GM21390 (cell line): Measurements from ENCODE around the gene RITA1.
A peak's percentile ranks its signal among the peaks of the same experiment; 100 is the strongest.

Experiments
- ATAC-seq: cut with Tn5 transposase; IDR thresholded peaks from one replicate; pipeline ENCODE4 v1.9.1; 2021; ENCODE audit not compliant: unreplicated experiment

Gene RITA1

DNA sequence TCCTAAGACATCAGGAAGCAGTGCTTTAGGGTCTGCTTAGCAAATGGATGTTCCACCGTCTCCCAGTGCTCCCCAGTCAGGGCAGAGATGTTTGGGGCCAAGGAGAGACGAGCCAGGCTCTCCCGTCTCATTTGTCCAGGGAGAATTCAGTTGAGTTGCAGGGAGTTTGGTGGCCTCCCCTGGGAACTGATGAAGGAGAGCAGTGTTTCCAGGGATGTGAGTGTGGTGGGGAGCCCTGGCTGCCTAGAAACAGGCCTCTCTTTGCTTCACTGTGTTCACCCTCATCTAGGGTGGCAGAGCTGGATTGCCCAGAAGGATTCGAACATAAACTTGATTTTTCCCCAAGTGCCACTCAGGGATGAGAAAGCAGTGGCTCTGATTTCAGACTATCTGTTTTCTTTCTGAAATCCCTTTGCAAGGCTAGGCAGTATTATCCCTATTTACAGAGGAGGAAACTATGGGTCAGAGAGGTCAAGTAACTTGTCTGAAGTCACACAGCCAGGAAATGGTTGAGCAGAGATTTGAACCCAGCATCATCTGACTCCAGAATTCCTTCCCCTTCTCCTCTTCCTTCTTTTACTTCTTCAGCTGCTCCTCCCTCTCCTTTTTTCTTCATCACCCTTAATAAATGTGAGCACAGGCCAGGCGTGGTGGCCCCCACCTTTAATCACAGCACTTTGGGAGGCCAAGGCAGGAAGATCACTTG, 42.3 kb downstream of the RITA1 start:
- ATAC-seq = no peak

DNA sequence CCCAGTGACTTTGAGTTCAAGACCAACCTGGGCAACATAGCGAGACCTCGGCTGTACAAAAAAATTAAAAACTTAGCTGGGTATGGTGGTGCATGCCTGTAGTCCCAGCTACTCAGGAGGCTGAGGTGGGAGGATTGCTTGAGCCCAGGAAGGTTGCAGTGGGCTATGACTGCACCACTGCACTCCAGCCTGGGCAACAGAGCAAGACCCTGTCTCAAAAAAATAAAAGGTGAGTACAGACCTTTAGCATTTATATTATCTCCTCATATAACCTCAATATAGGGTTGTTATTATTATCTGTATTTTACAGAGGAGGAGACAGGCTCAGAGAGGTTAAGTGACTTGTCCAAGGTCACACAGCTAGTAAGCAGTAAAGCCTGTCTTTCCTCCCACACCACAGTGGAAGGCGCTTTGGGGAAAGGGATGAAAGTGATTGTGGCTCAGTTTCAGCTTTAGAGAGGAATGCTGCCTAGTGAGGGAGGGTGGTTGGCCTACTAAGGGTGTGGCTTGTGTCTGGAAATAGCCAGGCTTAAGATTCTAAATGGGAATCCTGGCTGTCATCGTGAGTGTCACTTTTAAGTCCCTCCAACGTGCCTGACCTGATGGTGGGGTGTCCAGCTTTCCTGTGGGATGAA, 43.0 kb downstream of the RITA1 start:
- ATAC-seq = no peak

DNA sequence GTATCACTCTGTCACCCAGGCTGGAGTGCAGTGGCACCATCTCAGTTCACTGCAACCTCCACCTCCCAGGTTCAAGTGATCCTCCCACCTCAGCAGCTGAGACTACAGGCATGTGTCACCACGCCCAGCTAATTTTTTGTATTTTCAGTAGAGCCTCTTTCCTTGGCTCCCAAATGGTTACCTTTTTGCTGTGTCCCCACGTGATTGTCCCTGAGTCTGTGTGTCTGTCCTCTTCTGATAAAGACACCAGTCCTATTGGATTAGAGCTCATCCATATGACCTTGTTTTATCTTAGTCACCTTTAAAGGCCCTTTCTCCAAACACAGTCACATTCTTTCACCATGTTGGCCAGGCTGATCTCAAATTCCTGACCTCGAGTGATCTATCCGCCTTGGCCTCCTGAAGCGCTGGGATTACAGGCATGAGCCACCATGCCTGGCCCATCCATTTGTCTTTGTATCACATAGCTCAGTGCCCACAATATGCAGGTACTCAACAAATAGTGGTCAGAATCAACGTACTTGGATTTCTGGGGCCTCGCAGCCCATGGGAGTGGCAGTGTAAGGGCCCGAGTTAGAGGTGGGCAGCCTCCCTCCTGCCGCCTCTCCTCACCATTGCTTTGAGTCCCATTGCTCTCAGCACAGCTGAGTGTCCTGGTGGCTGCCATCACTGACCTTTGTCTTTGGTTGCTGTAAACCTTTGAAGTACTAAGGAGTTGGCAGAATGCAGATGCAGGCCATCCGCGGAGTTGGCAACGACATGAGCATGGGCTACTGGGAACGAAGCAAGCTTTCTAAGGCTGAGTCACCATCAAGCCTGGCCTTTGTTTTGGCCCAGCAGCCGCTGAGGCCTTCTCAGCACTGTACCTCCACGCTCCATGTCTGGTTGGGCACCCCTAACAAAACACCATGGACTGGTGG, 45.1 kb downstream of the RITA1 start:
- ATAC-seq = peak; percentile 5

DNA sequence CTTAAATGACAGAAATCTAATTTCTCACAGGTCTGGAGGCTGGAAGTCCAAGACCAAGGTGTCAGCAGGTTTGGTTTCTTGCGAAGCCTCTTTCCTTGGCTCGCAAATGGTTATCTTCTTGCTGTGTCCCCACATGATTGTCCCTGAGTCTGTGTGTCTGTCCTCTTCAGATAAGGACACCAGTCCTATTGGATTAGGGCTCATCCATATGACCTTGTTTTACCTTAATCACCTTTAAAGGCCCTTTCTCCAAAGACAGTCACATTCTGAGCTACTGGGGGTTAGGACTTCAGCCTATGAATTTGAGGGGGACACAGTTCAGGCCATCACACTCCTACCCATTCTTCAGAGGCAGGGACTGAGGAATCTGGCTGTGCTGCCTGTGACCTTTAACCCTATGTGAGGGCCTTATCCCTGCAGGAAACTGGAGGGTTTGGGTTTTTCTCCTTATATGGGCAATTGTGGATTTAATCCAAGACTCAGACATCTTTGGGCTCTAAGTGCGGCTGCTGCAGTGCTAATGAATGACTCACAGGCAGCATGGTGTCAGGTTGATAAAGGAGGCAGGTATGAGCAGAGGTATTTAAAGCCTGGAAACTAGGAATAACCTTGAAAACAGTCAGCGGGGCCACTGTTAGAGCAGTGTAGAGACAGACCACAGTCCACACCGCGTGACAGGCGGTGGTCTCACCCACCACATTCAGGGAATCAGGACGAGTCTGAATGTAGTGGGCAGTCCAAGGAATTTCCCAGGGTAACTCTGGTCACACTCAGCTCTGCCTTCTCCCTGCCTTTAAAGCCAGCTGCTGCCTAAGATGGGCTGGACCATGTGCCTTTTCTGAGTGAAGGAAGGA, 45.9 kb downstream of the RITA1 start:
- no peak for ATAC-seq

DNA sequence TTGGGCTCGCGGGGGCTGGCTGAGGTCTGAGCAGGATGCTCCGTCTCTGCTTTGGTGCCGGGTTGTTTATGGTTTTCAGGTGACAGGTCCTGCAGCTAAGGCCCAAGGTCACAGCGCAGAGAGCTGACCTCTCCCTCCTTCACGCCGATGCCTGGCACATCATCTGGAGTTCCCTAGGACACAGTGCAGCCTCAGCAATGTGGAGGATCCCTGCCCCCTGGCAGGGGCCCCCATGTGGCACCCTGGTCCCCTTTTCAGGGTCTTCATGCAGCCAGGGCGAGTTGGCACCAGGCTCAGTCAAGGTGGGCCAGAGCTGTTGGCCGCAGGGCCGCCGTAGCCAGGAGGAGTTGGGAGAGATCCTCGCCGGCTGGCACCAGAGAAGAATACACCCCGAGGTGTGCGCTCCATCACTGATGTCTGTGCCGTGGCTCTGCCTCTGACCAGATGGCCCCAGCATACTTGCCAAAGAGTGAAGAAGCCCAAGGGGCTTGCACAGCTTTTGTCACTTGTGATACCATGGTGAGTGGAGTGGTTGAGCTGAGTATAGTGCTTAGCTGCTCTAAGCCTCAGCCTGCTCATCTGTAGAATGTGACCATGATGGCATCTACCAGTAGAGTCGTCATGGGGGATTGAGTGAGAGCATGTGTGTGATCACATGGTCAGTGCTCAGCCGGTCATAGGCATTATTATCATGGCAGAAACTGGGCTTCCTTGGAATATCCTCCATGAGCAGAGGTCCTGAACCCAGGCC, 46.7 kb downstream of the RITA1 start:
- no peak for ATAC-seq

DNA sequence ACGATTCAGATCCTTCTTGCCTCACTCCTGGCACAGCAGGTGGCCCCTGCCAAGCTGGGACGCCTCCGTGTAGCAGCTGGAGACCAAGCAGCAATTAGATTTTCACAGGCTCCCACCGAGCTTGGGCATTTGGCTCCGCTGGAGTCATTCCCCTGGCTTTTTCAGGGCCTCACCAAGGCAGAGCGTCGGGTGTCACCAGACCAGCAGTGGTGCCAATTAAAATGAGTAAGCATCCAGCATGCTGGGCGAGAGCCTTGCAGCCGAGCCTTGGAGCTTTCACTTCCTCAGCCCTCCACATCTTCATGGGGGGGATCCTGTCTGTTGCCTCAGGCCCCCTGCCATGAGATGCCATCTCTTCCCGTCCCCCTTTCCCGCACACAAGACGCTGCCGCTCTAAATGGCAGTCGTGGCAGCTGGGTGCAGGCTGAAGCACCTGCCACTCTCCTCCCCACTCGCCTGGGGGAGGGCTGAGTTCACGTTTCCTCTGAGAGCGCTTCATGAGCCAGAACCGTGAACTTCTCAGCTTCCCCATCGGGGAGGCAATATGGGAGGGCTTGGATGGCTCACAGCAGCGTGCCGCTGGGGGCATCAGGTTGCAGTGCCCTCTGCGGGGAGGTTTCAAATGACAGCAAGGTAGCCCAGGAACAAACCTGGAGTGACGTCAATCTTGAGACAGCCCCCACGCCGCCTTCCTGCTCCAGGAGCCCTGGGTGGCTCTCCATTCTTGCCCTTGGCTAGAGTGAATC, 47.5 kb downstream of the RITA1 start:
- peak; percentile 69 for ATAC-seq

DNA sequence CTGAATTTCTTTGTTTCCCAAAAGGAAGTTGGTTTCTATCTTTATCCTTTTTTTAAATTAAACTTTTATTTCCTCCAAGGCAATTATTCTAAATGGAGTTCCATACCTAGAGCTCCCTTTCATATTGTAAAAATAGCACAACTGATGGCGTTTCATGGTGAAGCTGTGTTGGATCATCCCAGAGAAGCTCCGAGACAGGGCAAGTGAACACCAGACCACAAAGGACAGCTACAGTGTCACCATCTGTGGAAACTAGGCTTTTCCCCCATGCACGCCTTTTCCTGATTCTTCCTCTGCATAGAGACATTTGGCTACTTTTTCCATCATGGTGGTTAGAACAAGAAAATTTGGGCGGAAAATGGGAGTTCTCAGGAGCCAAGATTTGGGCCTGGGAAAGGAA, 48.4 kb downstream of the RITA1 start:
- ATAC-seq = no peak

DNA sequence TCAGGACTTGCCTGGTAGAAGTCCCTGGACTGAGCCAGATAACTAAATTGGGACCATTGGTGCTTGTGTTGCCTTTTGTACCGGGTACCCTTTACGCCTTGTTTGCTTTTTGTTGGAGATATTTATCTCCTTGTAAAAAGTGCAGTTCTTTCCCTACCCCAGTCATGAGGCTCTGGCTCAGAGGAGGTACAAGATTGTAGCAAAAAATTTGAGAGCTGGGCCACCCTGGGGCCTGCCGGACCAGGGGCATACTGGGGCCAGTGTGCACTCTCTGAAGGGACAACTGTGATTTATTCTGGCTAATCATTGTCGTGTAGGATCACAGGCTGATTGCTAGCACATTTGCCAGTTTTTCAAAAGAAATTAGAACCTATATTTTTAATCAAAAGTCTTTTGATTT, 49.0 kb downstream of the RITA1 start:
- ATAC-seq = no peak

DNA sequence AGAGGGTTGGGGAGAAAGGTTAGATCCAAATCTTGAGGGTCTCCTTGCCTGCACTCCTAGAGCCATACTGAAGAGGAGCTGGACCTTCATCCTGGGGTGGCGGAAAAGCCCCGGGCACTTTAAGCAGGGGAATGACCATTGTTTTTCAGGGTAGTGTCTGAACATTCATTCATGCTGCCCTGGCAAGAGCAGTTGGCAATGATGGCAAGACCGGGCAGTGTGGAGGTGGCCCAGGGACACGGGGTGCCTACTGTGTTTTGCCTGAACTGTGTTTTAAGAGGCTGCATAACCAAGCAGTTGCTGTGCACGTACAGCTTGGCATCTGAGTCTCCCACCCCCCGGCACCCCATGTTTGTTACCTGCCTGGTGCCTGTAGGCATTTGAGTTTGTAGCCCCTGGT, 50.5 kb downstream of the RITA1 start:
- ATAC-seq = no peak

DNA sequence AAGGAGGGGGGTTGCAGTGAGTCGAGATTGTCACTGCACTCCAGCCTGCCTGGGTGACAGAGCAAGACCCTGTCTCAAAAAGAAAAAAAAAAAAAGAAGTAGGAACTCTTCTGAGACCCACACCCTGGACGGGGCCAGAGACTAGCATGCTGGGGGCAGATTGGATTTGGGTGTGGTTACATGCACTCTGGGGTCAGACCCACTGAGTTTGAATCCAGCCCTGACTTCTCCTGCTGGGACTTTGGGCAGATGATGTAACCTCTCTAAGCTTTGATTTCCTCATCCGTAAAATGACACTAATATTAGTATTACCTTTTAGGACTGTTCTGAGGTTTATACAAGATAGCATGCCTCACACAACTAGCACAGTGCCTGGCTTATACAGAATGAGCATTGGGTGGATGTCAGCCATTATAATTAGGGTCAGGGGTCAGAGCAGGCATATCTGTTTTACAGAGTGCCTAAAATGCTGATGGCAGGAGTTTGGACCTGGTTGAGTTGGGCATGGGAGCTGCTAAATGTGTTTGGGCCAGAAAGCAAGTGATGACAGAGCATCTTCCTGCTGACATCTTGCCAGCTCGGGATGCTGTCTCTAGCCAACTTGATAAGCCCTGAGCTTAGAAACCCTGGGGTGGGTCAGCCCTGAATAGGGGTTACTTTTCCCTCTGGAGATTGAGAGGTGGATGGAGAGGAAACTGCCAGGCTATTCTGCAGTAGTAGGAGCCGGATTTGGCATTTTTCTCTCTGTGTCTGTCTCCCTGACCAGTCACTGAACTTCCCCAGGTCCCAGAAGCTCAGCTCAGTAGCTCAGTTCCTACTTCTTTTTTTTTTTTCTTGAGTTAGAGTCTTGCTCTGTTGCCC, 51.2 kb downstream of the RITA1 start:
- no peak for ATAC-seq

DNA sequence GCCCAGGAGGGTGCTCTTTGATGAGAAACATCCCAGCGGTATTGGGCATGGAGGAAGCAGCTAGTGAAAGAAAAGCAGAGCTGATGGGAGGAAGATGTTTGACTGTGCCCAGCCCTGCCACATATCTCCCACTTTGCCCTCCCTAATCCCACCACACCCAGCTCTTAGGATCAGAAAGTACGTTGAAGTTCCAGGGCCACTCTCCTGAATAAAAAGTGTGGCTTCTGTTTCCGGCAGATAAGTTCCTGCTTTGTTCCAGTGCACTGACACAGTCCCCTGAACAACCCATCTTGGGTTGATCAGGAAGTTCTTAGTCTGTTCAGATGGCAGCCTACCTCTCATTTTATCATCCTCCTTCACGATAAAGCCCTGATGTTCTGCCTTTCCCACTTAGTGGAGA, 52.2 kb downstream of the RITA1 start:
- no peak for ATAC-seq

DNA sequence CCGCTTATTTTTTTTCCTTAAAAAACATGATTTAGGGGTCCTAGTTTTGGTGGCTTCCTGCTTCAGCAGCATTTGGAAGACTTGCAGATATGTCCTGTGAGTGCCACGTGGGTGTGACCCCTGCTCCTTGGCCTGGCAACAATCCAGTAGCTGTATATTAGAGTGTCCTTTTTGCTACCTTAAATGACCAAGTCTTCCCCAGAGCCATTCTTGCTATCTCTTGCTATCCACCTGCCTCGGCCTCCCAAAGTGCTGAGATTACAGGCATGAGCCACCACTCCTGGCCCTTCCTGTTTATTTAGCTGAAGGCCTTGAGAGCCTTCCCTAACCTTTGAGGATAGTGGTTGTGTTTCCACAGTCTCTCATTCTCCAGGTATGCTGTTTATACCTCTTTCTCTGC, 52.8 kb downstream of the RITA1 start:
- ATAC-seq = no peak

DNA sequence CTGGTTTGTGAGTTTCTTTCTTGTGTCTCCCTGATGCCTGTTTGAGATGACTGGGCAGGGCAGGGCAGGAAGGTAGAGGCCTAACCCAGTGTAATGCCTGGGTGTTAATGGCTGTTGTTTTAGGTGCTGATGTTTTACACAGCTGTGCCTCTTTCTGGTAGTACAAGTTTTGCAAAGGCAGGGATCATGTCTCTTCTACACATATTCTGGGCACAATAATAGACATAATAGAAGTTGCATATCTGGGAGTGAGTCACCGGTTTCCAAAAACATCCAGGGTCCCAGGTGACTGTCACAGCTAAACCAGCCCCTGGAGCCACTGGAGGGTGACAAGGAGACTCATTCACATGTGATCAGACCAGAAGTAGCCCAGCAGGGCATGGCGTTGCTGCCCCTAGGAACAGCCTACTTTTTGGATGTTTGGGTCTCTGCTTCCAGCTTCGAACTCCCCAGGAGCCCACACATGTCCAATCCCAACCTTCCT, 53.8 kb downstream of the RITA1 start:
- no peak for ATAC-seq

DNA sequence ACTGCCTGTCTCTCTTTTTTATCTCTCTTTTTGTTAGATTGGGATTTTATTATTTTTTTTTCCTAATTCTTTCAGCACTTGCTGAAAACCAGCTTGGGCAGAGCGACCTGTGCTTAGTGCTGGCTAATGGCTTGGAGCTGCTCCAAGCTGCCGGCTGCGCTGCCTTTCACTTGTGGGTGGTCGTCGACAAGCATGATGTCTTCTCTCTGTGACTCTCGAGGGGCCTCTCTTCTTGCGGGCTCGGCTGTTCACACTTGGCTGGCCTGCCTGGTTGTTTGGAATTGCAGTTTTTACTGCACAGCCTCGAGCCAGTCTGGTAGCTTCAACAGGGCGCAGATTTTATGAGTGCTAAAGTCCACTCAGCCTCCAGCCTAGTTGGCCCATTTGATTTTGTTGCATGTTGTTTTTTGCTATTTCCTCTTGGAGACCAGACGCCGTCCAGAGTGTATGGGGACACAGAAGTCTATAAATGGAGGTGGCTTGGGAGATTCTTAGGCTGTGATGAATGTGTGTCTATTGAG, 54.4 kb downstream of the RITA1 start:
- no peak for ATAC-seq

DNA sequence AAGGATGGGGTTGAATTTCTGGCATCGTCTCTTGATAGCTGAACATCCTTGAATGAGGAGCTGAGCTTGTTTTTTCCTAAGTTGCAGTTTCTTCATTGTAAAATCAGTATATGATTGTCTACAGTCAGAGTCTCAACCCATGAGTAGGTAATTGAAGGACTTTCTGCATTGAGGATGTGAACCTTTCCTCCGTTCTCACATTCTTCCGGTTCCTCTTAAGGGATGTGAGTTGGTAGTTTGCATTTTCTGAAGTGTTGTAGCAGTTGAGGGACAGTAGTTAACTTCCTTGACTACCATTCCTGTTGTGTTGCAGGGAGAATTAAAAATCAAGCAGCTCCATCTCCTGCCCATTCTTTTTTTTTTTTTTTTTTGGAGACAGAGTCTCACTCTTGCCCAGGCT, 54.9 kb downstream of the RITA1 start:
- ATAC-seq = peak; percentile 54

DNA sequence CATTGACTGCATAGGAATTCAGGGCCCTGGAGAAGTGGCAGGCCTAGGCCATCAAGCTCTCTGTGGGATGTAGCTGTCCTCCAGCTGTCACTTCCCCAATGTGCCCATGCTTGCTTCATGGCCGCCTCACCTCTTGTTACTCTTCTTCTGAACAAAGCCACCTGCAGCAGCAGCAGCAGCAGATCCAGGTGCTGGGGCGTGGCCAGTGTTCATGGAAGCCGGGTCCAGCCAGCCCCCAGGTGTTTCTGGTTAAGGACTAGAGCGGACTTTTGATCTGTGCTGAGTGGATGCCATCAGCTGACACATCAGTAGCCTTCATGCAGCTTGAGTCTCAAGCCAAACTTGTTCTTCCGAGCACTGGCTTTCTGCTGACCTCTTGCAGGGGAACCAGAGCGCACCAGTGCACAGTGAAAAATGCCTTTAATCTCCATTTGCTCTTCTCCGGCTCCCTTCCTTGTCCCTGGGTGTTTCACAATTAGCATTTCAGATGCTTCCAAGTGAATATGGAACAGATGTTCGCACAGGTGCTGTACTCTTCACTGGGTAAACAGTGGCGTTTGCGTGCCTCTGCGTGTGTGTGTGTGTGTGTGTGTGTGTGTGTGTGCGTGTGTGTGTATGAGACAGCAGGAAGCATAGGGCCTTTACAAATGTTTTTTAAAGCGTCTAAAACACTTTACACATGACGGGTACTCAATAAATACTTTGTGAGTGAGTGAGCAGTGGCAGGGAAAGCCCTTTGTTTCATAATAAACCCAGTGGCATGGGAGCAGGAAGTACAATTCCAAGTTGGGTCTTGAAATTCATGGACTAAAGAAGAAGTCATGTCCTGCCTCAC, 55.9 kb downstream of the RITA1 start:
- ATAC-seq = no peak
